GM12878 (cell line): ENCODE measurements around the gene SHH. TPM values are rescaled to one million over a fixed set of nuclear protein-coding genes. Genes with fewer than 3 reads are reported as not detected.

Experiments used
- ATAC-seq: fragments of 200-7000 bp; cut with Tn5 transposase; 3 replicates; pipeline ENCODE4 v1.9.1; 2020; ENCODE audit warnings: mild to moderate bottlenecking, moderate library complexity
- BruUV-seq: library from RNA; stranded (reverse); fragments of 400-500 nt; replicated peaks from 2 replicates; lab custom pipeline; 2021; lab: Mats Ljungman, UMichigan
- CTCF ChIA-PET: fragments of 300-600 bp; sonication (Branson Sonifier 250); formaldehyde crosslinking; extraction: SDS; loops from one replicate; lab custom pipeline; 2021; ENCODE audit warnings: inconsistent platforms; lab: Yijun Ruan, JAX
- POLR2A ChIA-PET: fragments of 350-600 bp; formaldehyde crosslinking; extraction: SDS; loops from one replicate; lab custom pipeline; 2021; ENCODE audit warnings: inconsistent platforms; lab: Charles Lee
- RAD21 ChIA-PET: fragments of 300-600 bp; sonication (Branson Sonifier 250); formaldehyde crosslinking; loops from one replicate; lab custom pipeline; 2023; ENCODE audit warnings: antibody characterized with exemption; ENCODE audit not compliant: unreplicated experiment; lab: Charles Lee
- SMC1A ChIA-PET: fragments of 300-600 bp; sonication (Branson Sonifier 250); formaldehyde crosslinking; loops from one replicate; lab custom pipeline; 2023; ENCODE audit not compliant: unreplicated experiment, uncharacterized antibody; lab: Charles Lee
- DNase-seq: peaks from one replicate; pipeline ENCODE4 v3.0.0-alpha.2; 2011; ENCODE audit warnings: low read depth, low spot score
- FAIRE-seq: peaks from 3 replicates; lab custom pipeline; 2011; peaks lifted over from hg19 to GRCh38; lab: Jason Lieb, UNC
- H2AFZ ChIP-seq: 2 replicates; pipeline ENCODE4 v1.6.0; 2011; ENCODE audit warnings: low read depth, low read length, control low read depth; ENCODE audit not compliant: control insufficient read depth
- H3K27ac ChIP-seq: 2 replicates; pipeline ENCODE4 v1.5.1; 2011; ENCODE audit warnings: control low read depth; ENCODE audit not compliant: control insufficient read depth, insufficient read depth
- H3K27me3 ChIP-seq, 2 experiments: replicated peaks in 1 of 2; 2 replicates each; pipeline versions ENCODE4 v1.6.0 to v1.6.1; 2011; ENCODE audit warnings: low read length in 1 of 2; ENCODE audit not compliant: control insufficient read depth in 2 of 2, insufficient read depth in 2 of 2
- H3K36me3 ChIP-seq, 2 experiments: 2 replicates each; pipeline ENCODE4 v1.5.1; 2011; ENCODE audit warnings: low read length in 1 of 2; ENCODE audit not compliant: control insufficient read depth in 2 of 2, insufficient read depth in 2 of 2
- H3K4me1 ChIP-seq: 2 replicates; pipeline ENCODE4 v1.6.1; 2011; ENCODE audit warnings: mild to moderate bottlenecking, low read length, moderate library complexity, mixed read lengths; ENCODE audit not compliant: control insufficient read depth, insufficient read depth
- H3K4me2 ChIP-seq: 2 replicates; pipeline ENCODE4 v1.6.0; 2011; ENCODE audit warnings: control low read depth; ENCODE audit not compliant: control insufficient read depth, insufficient read depth
- H3K4me3 ChIP-seq: fragments of 200-600 bp; sonication (generic); 2 replicates; pipeline ENCODE4 v1.5.1; 2016
- H3K79me2 ChIP-seq: 2 replicates; pipeline ENCODE4 v1.6.0; 2011; ENCODE audit warnings: low read length; ENCODE audit not compliant: control insufficient read depth, insufficient read depth
- H3K9ac ChIP-seq: 2 replicates; pipeline ENCODE4 v1.8.0; 2011; ENCODE audit warnings: low read length, control low read depth, mixed read lengths; ENCODE audit not compliant: control insufficient read depth, insufficient read depth
- H3K9me3 ChIP-seq: replicated peaks from 3 replicates; pipeline ENCODE4 v1.5.1; 2011; ENCODE audit warnings: mild to moderate bottlenecking, low read length; ENCODE audit not compliant: control insufficient read depth, insufficient read depth
- H4K20me1 ChIP-seq: 2 replicates; pipeline ENCODE4 v1.6.0; 2011; ENCODE audit not compliant: control insufficient read depth, insufficient read depth
- CBFB ChIP-seq: IDR thresholded peaks from 2 replicates; pipeline ENCODE4 v1.6.1; 2016; ENCODE audit warnings: antibody characterized with exemption, low read depth
- CBX3 ChIP-seq: fragments of 200-600 bp; sonication (generic); IDR thresholded peaks from 2 replicates; pipeline ENCODE4 v1.6.1; 2016; ENCODE audit warnings: low read depth, borderline replicate concordance
- CEBPB ChIP-seq, 2 experiments: fragments of 150-350 bp in 1 of 2; IDR thresholded peaks; 2 replicates each; pipeline ENCODE4 v1.6.1; 2012 to 2014; ENCODE audit warnings: low read depth in 2 of 2, low read length in 2 of 2, borderline replicate concordance in 1 of 2, inconsistent platforms in 1 of 2
- CHD1 ChIP-seq: IDR thresholded peaks from 2 replicates; pipeline ENCODE4 v1.6.1; 2012; ENCODE audit warnings: low read depth, low read length, improper control_type of control experiment
- KLF5 ChIP-seq: fragments of 450-650 bp; IDR thresholded peaks from 2 replicates; pipeline ENCODE4 v1.6.1; 2014; ENCODE audit warnings: mild to moderate bottlenecking; ENCODE audit not compliant: partially characterized antibody
- MYC ChIP-seq: IDR thresholded peaks from 2 replicates; pipeline ENCODE4 v1.6.1; 2011; ENCODE audit warnings: mild to moderate bottlenecking, low read length, moderate library complexity, inconsistent platforms; ENCODE audit not compliant: insufficient read depth, insufficient replicate concordance, insufficient read length, severe bottlenecking
- ZBED1 ChIP-seq: IDR thresholded peaks from 2 replicates; pipeline ENCODE4 v1.6.1; 2016; ENCODE audit warnings: borderline replicate concordance
- ZNF384 ChIP-seq: IDR thresholded peaks from 2 replicates; pipeline ENCODE4 v1.6.1; 2012; ENCODE audit warnings: low read depth, mild to moderate bottlenecking, low read length, improper control_type of control experiment, borderline replicate concordance
- WGBS: methylation state at CpG from one replicate; pipeline ENCODE4 v1.1.6; 2016; ENCODE audit warnings: low lambda C conversion rate; ENCODE audit not compliant: insufficient replicate concordance, insufficient coverage; ENCODE audit errors: missing lambda C conversion rate; 5-methylcytosine and 5-hydroxymethylcytosine counted together
- in situ Hi-C: fragments of 300-500 bp; cut with MboI; formaldehyde crosslinking; loops from 9 replicates; pipeline ENCODE4 v1.14.3; 2018; ENCODE audit warnings: mixed read lengths
- intact Hi-C: fragments of 100-400 bp; cut with micrococcal nuclease; formaldehyde crosslinking; loops from one replicate; pipeline ENCODE4 v1.14.2; 2022; ENCODE audit not compliant: unreplicated experiment
- polyA plus RNA-seq, 11 experiments: library from polyadenylated mRNA; depleted of rRNA in 4 of 11; unstranded in 6 of 11; stranded (reverse) in 5 of 11; fragments of >200 nt; fragmentation: Nextera tagmentation in 4 of 11; fragmentation: Illumina TruSeq in 1 of 11; extraction: Ambion mirVana in 4 of 11; extraction: Trizol in 1 of 11; gene quantifications; 1 replicate in 1 of 11; 2 replicates in 10 of 11; pipeline versions ENCODE4 v1.2.1 to v1.2.3, GENCODE V29; 2011 to 2016; ENCODE audit warnings: inconsistent platforms in 2 of 11, missing spikeins in 2 of 11, low read depth in 1 of 11
- total RNA-seq, 4 experiments: library from RNA; depleted of rRNA in 3 of 4; stranded (reverse); fragments of >200 nt in 3 of 4; fragmentation: Illumina TruSeq in 1 of 4; extraction: Trizol in 1 of 4; gene quantifications; 2 replicates each; pipeline versions ENCODE4 v1.2.1 to v1.2.3, GENCODE V29; 2013 to 2021
- TF ChIP-seq, protein P1 (sequence below): fragments of 450-650 bp; formaldehyde crosslinking; IDR thresholded peaks from 2 replicates; pipeline ENCODE4 v1.4.0; 2020; ENCODE audit warnings: mild to moderate bottlenecking, moderate library complexity
- TF ChIP-seq, protein P2 (sequence below): IDR thresholded peaks from 2 replicates; pipeline ENCODE4 v1.6.1; 2011; ENCODE audit warnings: borderline replicate concordance, low read depth, mild to moderate bottlenecking, moderate library complexity, low read length; ENCODE audit not compliant: insufficient read depth, poor library complexity, severe bottlenecking

The SHH gene
- total and polyA plus RNA-seq, 10 of the 15 experiments (the other 5 are each of a cell fraction or from before 2014, with no cell fraction given) = not detected

DNA sequence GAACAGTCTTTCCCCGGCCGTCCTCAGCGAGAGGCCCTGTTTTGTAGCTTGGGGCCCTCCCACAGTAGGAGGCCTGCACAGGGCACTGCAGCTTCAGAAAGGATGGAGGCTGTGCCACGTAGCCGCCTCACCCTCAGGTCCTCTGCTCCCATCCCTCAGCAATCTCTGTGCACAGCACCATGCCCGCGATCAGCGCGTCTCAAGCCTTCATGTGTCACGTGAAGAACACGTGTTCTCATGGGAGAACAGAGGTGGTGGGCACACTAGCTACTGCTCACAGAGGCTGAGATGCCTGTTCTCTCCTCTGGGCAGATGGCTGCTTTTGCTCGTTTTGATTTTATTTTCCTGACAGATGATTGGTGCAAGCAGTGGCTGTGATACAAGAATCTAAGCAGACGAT lies 8.5 kb upstream of the SHH start:
- RAD21 ChIA-PET = no interaction called here
- ATAC-seq = no peak

More for the DNA sequence above, 8.5 kb upstream of the SHH start:
- Histone ChIP-seq H3K79me2 (no peaks in the 10 kb centered on the region), H3K4me3 (no peak overlapping the region)
- FAIRE-seq = no peak
- 50% methylated on average over 13 of the region's 13 CpGs for WGBS
- TF ChIP-seq CEBPB (IDR thresholded peaks at IDR 0.05; ENCODE audit: borderline replicate concordance in 1 of 2, low read depth in 2 of 2, low read length in 2 of 2) (no peak), CBFB (no peak), MYC (no peak), CHD1 (no peak), ZNF384 (no peak), ZBED1 (no peak), KLF5 (no peak), CBX3 (no peak)
- TF ChIP-seq, protein P1, sequence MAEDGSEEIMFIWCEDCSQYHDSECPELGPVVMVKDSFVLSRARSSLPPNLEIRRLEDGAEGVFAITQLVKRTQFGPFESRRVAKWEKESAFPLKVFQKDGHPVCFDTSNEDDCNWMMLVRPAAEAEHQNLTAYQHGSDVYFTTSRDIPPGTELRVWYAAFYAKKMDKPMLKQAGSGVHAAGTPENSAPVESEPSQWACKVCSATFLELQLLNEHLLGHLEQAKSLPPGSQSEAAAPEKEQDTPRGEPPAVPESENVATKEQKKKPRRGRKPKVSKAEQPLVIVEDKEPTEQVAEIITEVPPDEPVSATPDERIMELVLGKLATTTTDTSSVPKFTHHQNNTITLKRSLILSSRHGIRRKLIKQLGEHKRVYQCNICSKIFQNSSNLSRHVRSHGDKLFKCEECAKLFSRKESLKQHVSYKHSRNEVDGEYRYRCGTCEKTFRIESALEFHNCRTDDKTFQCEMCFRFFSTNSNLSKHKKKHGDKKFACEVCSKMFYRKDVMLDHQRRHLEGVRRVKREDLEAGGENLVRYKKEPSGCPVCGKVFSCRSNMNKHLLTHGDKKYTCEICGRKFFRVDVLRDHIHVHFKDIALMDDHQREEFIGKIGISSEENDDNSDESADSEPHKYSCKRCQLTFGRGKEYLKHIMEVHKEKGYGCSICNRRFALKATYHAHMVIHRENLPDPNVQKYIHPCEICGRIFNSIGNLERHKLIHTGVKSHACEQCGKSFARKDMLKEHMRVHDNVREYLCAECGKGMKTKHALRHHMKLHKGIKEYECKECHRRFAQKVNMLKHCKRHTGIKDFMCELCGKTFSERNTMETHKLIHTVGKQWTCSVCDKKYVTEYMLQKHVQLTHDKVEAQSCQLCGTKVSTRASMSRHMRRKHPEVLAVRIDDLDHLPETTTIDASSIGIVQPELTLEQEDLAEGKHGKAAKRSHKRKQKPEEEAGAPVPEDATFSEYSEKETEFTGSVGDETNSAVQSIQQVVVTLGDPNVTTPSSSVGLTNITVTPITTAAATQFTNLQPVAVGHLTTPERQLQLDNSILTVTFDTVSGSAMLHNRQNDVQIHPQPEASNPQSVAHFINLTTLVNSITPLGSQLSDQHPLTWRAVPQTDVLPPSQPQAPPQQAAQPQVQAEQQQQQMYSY = no peak
- TF ChIP-seq, protein P2, sequence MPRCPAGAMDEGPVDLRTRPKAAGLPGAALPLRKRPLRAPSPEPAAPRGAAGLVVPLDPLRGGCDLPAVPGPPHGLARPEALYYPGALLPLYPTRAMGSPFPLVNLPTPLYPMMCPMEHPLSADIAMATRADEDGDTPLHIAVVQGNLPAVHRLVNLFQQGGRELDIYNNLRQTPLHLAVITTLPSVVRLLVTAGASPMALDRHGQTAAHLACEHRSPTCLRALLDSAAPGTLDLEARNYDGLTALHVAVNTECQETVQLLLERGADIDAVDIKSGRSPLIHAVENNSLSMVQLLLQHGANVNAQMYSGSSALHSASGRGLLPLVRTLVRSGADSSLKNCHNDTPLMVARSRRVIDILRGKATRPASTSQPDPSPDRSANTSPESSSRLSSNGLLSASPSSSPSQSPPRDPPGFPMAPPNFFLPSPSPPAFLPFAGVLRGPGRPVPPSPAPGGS = no peak
- TF ChIP-seq, all 136 proteins: peak for 0
- no TSS peak for BruUV-seq
- no peaks in the 10 kb centered on the region; the same call in 2 of the 3 replicates for H3K9me3 ChIP-seq
- H3K9ac ChIP-seq = no peak overlapping the region
- peaks cover 2 to 3% of the 10 kb centered on the region in 2 experiments; a peak in 2 of 4 replicates for H3K27me3 ChIP-seq
- in situ Hi-C loops (loop anchor here (25.0 kb wide), 1 partner anchor 1442 kb away; no protein-coding TSS in a partner anchor), intact Hi-C loops (no loop called here)
- no peak overlapping the region for H2AFZ ChIP-seq
- H3K4me1 ChIP-seq = no peaks in the 10 kb centered on the region
- no peak for DNase-seq
- CTCF ChIA-PET = no interaction called here
- SMC1A ChIA-PET = no interaction called here
- H4K20me1 ChIP-seq = no peaks in the 10 kb centered on the region
- H3K36me3 ChIP-seq = no peaks in the 10 kb centered on the region
- POLR2A ChIA-PET = no interaction called here
- no peak overlapping the region for H3K27ac ChIP-seq
- no peak overlapping the region for H3K4me2 ChIP-seq
